ENCODE data around the gene MAML3.

Gene MAML3

GRCh38 chr4:140070973-140071372 lies 83.0 kb downstream of the MAML3 start:
- no peaks in the 10 kb centered on the region for H3K9me3 Mint-ChIP-seq
- no peak for ATAC-seq
- no peak for DNase-seq
- H3K36me3 Mint-ChIP-seq (ENCODE audit: low read depth) = peaks cover 2% of the 10 kb centered on the region
- peak overlapping the region; percentile 60 for H3K4me3 Mint-ChIP-seq
- peaks cover 45% of the 10 kb centered on the region for H3K27me3 Mint-ChIP-seq
- H3K27ac Mint-ChIP-seq = peak overlapping the region; percentile 87
- H3K4me1 Mint-ChIP-seq = peaks cover 43% of the 10 kb centered on the region

- ATAC-seq = no peak
- Mint-ChIP-seq H3K4me1 (peaks cover 43% of the 10 kb centered on the region), H3K27ac (no peak overlapping the region)
These were observed 83.6 kb downstream of the MAML3 start for GRCh38 chr4:140070366-140070765.

GRCh38 chr4:140069066-140069465 lies 84.9 kb downstream of the MAML3 start:
- Mint-ChIP-seq H3K4me3 (no peak overlapping the region), H3K27me3 (peaks cover 48% of the 10 kb centered on the region), H3K27ac (no peak overlapping the region), H3K36me3 (ENCODE audit: low read depth) (peaks cover 2% of the 10 kb centered on the region), H3K4me1 (peaks cover 42% of the 10 kb centered on the region), H3K9me3 (no peaks in the 10 kb centered on the region)
- DNase-seq = no peak
- no peak for ATAC-seq

More at GRCh38 chr4:140070366-140070765, 83.6 kb downstream of the MAML3 start:
- Mint-ChIP-seq H3K4me3 (peak overlapping the region; percentile 60), H3K9me3 (no peaks in the 10 kb centered on the region), H3K27me3 (peaks cover 51% of the 10 kb centered on the region), H3K36me3 (ENCODE audit: low read depth) (peaks cover 2% of the 10 kb centered on the region)
- DNase-seq = no peak

- Mint-ChIP-seq H3K4me1 (peaks cover 38% of the 10 kb centered on the region), H3K27ac (no peak overlapping the region), H3K36me3 (ENCODE audit: low read depth) (peaks cover under 1% of the 10 kb centered on the region), H3K4me3 (no peak overlapping the region), H3K9me3 (no peaks in the 10 kb centered on the region), H3K27me3 (peaks cover 40% of the 10 kb centered on the region)
- ATAC-seq = no peak
- DNase-seq = no peak
These were observed 85.7 kb downstream of the MAML3 start for GRCh38 chr4:140068271-140068670.

GRCh38 chr4:140066031-140066930 lies 87.7 kb downstream of the MAML3 start:
- Mint-ChIP-seq H3K9me3 (no peaks in the 10 kb centered on the region), H3K4me3 (no peak overlapping the region), H3K27me3 (peaks cover 36% of the 10 kb centered on the region), H3K36me3 (ENCODE audit: low read depth) (no peaks in the 10 kb centered on the region), H3K27ac (no peak overlapping the region), H3K4me1 (peaks cover 27% of the 10 kb centered on the region)
- no peak for ATAC-seq
- no peak for DNase-seq

- H3K27ac Mint-ChIP-seq = no peak overlapping the region
- H3K9me3 Mint-ChIP-seq = no peaks in the 10 kb centered on the region
- no peak overlapping the region for H3K4me3 Mint-ChIP-seq
- ATAC-seq (no peak), DNase-seq (no peak)
- peaks cover 36% of the 10 kb centered on the region for H3K27me3 Mint-ChIP-seq
- peaks cover 25% of the 10 kb centered on the region for H3K4me1 Mint-ChIP-seq
- no peaks in the 10 kb centered on the region for H3K36me3 Mint-ChIP-seq (ENCODE audit: low read depth)
These were observed 88.6 kb downstream of the MAML3 start for GRCh38 chr4:140065393-140065792.

- Mint-ChIP-seq H3K4me3 (no peak overlapping the region), H3K36me3 (ENCODE audit: low read depth) (no peaks in the 10 kb centered on the region), H3K9me3 (no peaks in the 10 kb centered on the region), H3K27me3 (peaks cover 20% of the 10 kb centered on the region), H3K4me1 (peaks cover 26% of the 10 kb centered on the region), H3K27ac (no peak overlapping the region)
- ATAC-seq (peak; percentile 69), DNase-seq (no peak)
These were observed 92.2 kb downstream of the MAML3 start for GRCh38 chr4:140061659-140062289.

GRCh38 chr4:140061194-140061593 lies 92.8 kb downstream of the MAML3 start:
- H3K4me3 Mint-ChIP-seq = peak overlapping the region; percentile 1
- no peak overlapping the region for H3K27ac Mint-ChIP-seq
- peaks cover 28% of the 10 kb centered on the region for H3K4me1 Mint-ChIP-seq
- peaks cover 19% of the 10 kb centered on the region for H3K27me3 Mint-ChIP-seq
- DNase-seq (no peak), ATAC-seq (peak; percentile 60)
- H3K9me3 Mint-ChIP-seq = no peaks in the 10 kb centered on the region
- no peaks in the 10 kb centered on the region for H3K36me3 Mint-ChIP-seq (ENCODE audit: low read depth)

GRCh38 chr4:140059159-140059558 lies 94.8 kb downstream of the MAML3 start:
- Mint-ChIP-seq H3K4me3 (no peak overlapping the region), H3K27ac (no peak overlapping the region), H3K36me3 (ENCODE audit: low read depth) (no peaks in the 10 kb centered on the region), H3K4me1 (peaks cover 48% of the 10 kb centered on the region), H3K9me3 (no peaks in the 10 kb centered on the region), H3K27me3 (peaks cover 11% of the 10 kb centered on the region)
- no peak for ATAC-seq
- DNase-seq = no peak

- H3K4me1 Mint-ChIP-seq = peaks cover 63% of the 10 kb centered on the region
- no peak for ATAC-seq
- H3K4me3 Mint-ChIP-seq = no peak overlapping the region
These were observed 96.3 kb downstream of the MAML3 start for GRCh38 chr4:140057701-140058100.

GRCh38 chr4:140056015-140056414 lies 98.0 kb downstream of the MAML3 start:
- Mint-ChIP-seq H3K4me1 (peaks cover 58% of the 10 kb centered on the region), H3K27ac (peak overlapping the region; percentile 28), H3K4me3 (no peak overlapping the region), H3K36me3 (ENCODE audit: low read depth) (no peaks in the 10 kb centered on the region), H3K9me3 (no peaks in the 10 kb centered on the region), H3K27me3 (peaks cover 11% of the 10 kb centered on the region)
- DNase-seq (no peak), ATAC-seq (no peak)

More at GRCh38 chr4:140057701-140058100, 96.3 kb downstream of the MAML3 start:
- Mint-ChIP-seq H3K36me3 (ENCODE audit: low read depth) (no peaks in the 10 kb centered on the region), H3K27me3 (peaks cover 11% of the 10 kb centered on the region), H3K9me3 (no peaks in the 10 kb centered on the region), H3K27ac (no peak overlapping the region)
- DNase-seq = no peak

GRCh38 chr4:140054861-140055260 lies 99.1 kb downstream of the MAML3 start:
- H3K4me3 Mint-ChIP-seq = peak overlapping the region; percentile 15
- no peak for DNase-seq
- H3K4me1 Mint-ChIP-seq = peaks cover 62% of the 10 kb centered on the region
- ATAC-seq = no peak
- H3K9me3 Mint-ChIP-seq = no peaks in the 10 kb centered on the region
- H3K27ac Mint-ChIP-seq = no peak overlapping the region
- H3K36me3 Mint-ChIP-seq (ENCODE audit: low read depth) = no peaks in the 10 kb centered on the region
- H3K27me3 Mint-ChIP-seq = peaks cover 13% of the 10 kb centered on the region

GRCh38 chr4:140053185-140053584 lies 100.8 kb downstream of the MAML3 start:
- no peak for DNase-seq
- H3K4me1 Mint-ChIP-seq = peaks cover 72% of the 10 kb centered on the region
- H3K27me3 Mint-ChIP-seq = peaks cover 19% of the 10 kb centered on the region
- H3K9me3 Mint-ChIP-seq = no peaks in the 10 kb centered on the region
- H3K27ac Mint-ChIP-seq = no peak overlapping the region
- H3K4me3 Mint-ChIP-seq = no peak overlapping the region
- no peak for ATAC-seq
- no peaks in the 10 kb centered on the region for H3K36me3 Mint-ChIP-seq (ENCODE audit: low read depth)

GRCh38 chr4:140052050-140052449 lies 101.9 kb downstream of the MAML3 start:
- Mint-ChIP-seq H3K36me3 (ENCODE audit: low read depth) (no peaks in the 10 kb centered on the region), H3K27ac (no peak overlapping the region), H3K4me1 (peaks cover 67% of the 10 kb centered on the region), H3K9me3 (no peaks in the 10 kb centered on the region), H3K27me3 (peaks cover 21% of the 10 kb centered on the region), H3K4me3 (no peak overlapping the region)
- ATAC-seq (no peak), DNase-seq (peak; percentile 42)
